Central memory CD8-positive, alpha-beta T cell (primary cell): Measurements from ENCODE around the gene POGK.
A peak's percentile ranks its signal among the peaks of the same experiment; 100 is the strongest.
"Not testable (repeated sequence)": the region's sequence is repeated elsewhere in the genome, so short reads cannot be mapped to it uniquely, and the experiment has no call there.

Experiments used
- ATAC-seq: fragments of 150-1000 bp; cut with Tn5 transposase; replicated peaks from 2 replicates; pipeline ENCODE4 v1.10.0; 2022; ENCODE audit warnings: mild to moderate bottlenecking, moderate FRiP score, moderate number of reproducible peaks; ENCODE audit not compliant: poor library complexity, severe bottlenecking; ENCODE audit errors: extremely low read depth
- DNase-seq, 2 donors: peaks; one replicate each; pipeline ENCODE4 v3.0.0; 2021; ENCODE audit warnings: low spot score in 2 of 2
- H3K27ac Mint-ChIP-seq: one replicate; pipeline ENCODE4 v1.8.0; 2022; ENCODE audit warnings: low read depth, mild to moderate bottlenecking, moderate library complexity, mixed read lengths
- H3K27me3 Mint-ChIP-seq: one replicate; pipeline ENCODE4 v1.8.0; 2022; ENCODE audit warnings: mixed read lengths
- H3K36me3 Mint-ChIP-seq: one replicate; pipeline ENCODE4 v1.8.0; 2022; ENCODE audit warnings: mild to moderate bottlenecking, moderate library complexity, mixed read lengths; ENCODE audit not compliant: insufficient read depth
- H3K4me1 Mint-ChIP-seq: one replicate; pipeline ENCODE4 v1.8.0; 2022; ENCODE audit warnings: mixed read lengths
- H3K4me3 Mint-ChIP-seq: one replicate; pipeline ENCODE4 v1.8.0; 2022; ENCODE audit warnings: mild to moderate bottlenecking, moderate library complexity, mixed read lengths
- H3K9me3 Mint-ChIP-seq: one replicate; pipeline ENCODE4 v1.8.0; 2022; ENCODE audit warnings: mixed read lengths

Gene POGK, protein sequence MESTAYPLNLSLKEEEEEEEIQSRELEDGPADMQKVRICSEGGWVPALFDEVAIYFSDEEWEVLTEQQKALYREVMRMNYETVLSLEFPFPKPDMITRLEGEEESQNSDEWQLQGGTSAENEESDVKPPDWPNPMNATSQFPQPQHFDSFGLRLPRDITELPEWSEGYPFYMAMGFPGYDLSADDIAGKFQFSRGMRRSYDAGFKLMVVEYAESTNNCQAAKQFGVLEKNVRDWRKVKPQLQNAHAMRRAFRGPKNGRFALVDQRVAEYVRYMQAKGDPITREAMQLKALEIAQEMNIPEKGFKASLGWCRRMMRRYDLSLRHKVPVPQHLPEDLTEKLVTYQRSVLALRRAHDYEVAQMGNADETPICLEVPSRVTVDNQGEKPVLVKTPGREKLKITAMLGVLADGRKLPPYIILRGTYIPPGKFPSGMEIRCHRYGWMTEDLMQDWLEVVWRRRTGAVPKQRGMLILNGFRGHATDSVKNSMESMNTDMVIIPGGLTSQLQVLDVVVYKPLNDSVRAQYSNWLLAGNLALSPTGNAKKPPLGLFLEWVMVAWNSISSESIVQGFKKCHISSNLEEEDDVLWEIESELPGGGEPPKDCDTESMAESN

DNA sequence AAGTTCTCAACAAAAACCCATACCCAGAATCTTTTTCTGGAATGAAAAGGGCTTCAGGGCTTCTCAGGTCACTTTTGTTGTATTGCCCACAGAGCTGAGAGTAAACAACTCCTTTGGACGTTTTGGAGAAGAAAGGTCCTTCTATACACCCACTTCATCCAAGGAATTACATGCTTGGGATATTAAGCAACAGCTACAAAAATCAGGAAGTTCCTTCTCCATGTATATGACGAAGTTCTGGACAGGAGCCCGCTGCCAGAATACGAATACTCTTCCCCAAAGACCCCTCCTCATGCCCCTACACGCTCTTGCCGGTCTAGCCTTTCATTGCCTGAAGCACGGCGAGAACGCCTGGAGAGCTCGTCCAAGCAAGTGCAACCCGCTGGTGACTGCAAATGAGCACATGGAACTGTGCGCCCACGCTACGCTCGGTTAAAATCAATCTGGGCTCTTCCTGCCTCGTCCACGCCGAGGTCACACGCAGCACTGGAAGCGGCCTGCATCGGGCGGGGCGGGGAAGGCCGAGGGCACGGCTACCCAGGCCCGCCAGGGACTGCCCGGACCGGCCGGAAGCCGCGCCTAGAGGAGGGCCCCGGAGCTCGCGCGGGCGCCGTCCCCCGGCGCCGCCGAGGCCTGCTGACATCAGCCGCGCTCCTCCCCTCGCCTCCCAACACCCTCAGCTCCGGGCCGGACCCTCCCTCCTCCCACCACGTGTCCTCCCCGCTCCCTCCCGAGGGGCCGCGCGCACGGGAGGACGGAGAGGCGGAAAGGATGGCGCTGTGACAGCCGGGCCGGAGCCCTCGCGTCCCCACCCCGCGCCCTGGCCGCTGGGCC is at the start of gene POGK:
POGK (plus strand) TSS at position 710 of the 834 bp plus-strand sequence. CDS start 1,482 bp downstream, outside the sequence.
- Mint-ChIP-seq H3K4me3 (peak within 1 kb of the TSS; percentile 85), H3K9me3 (no peaks in the 10 kb centered on the region), H3K36me3 (peaks cover 21% of the 10 kb centered on the region), H3K27ac (peak within 1 kb of the TSS; percentile 81), H3K27me3 (no peaks in the 10 kb centered on the region), H3K4me1 (peaks cover 44% of the 10 kb centered on the region)
- DNase-seq, result peak; percentile 51 to 64
- ATAC-seq, result peak; percentile 91

DNA sequence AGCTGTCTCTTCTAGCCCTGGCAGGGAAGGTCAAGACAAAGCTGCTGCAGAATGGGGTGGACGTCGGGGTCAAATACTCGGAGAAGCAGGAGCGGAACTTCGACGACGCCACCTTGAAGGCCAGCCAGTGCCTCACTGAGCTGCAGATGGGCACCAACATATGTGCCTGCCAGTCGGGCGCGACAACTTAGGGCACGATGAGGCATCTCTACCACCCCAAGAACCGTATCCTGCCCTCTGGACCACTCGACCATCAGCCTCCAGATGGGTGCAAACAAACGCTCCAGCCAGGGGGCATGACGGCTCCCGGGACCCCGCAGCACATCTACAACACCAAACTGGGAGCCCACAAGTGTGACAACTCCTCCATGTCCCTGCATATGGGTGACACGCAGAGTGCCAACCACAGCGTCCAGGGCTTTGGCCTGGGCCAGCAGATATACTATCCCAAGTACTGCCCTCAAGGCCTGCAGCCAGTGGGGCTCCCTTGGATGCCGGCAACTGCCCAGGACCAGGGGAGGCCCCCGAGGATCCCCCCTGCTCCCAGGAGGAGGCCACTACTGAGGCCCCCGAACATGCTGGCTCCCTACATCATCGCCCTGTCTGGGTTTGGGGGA is 42.5 kb upstream of the POGK start:
- Mint-ChIP-seq H3K27me3 (peaks cover 63% of the 10 kb centered on the region), H3K9me3 (no peaks in the 10 kb centered on the region)
- no peak for ATAC-seq

DNA sequence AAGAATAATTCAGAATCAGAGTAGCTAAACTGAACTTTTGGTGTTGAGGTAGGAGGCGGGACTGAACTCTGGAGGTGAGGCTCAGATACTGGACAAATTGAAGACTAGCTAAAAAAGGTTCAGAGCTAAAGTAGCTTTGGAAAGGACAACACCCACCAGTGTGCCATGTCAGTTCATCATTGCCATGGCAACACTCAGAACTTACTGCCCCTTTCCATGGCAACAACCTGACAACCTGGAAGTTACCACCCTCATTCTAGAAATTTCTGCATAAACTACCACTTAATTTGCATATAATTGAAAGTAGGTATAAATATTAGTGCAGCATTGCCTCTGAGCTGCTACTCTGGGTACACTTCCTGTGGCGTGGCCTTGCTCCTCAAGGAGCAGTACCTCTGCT is 30.3 kb upstream of the POGK start:
- H3K4me1 Mint-ChIP-seq, result no peaks in the 10 kb centered on the region
- peaks cover 38% of the 10 kb centered on the region for H3K27me3 Mint-ChIP-seq
- DNase-seq (no peak), ATAC-seq (no peak)
- H3K27ac Mint-ChIP-seq, result no peak overlapping the region
- no peaks in the 10 kb centered on the region for H3K36me3 Mint-ChIP-seq
- no peak overlapping the region for H3K4me3 Mint-ChIP-seq
- no peaks in the 10 kb centered on the region for H3K9me3 Mint-ChIP-seq

More for the DNA sequence above, 42.5 kb upstream of the POGK start:
- no peaks in the 10 kb centered on the region for H3K36me3 Mint-ChIP-seq
- no peak overlapping the region for H3K4me3 Mint-ChIP-seq
- H3K4me1 Mint-ChIP-seq, result no peaks in the 10 kb centered on the region
- no peak overlapping the region for H3K27ac Mint-ChIP-seq
- no peak for DNase-seq

DNA sequence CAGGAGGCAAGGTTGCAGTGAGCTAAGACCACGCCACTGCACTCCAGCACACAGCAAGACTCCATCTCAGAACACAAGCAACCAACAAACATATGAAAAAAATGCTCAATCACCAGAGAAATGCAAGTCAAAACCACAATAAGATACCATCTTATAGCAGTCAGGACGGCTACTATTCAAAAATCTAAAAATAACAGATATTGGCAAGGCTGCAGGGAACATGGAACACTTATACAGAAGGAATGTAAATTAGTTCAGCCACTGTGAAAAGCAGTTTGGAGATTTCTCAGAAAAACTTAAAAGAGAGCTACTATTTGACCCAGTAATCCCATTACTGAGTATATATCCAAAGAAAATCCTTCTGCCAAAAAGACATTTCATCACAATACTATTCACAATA is 27.6 kb upstream of the POGK start:
- no peaks in the 10 kb centered on the region for H3K4me1 Mint-ChIP-seq
- no peaks in the 10 kb centered on the region for H3K9me3 Mint-ChIP-seq
- peaks cover 56% of the 10 kb centered on the region for H3K27me3 Mint-ChIP-seq
- H3K36me3 Mint-ChIP-seq, result no peaks in the 10 kb centered on the region
- DNase-seq, result no peak
- no peak overlapping the region for H3K27ac Mint-ChIP-seq
- no peak for ATAC-seq
- H3K4me3 Mint-ChIP-seq, result no peak overlapping the region

DNA sequence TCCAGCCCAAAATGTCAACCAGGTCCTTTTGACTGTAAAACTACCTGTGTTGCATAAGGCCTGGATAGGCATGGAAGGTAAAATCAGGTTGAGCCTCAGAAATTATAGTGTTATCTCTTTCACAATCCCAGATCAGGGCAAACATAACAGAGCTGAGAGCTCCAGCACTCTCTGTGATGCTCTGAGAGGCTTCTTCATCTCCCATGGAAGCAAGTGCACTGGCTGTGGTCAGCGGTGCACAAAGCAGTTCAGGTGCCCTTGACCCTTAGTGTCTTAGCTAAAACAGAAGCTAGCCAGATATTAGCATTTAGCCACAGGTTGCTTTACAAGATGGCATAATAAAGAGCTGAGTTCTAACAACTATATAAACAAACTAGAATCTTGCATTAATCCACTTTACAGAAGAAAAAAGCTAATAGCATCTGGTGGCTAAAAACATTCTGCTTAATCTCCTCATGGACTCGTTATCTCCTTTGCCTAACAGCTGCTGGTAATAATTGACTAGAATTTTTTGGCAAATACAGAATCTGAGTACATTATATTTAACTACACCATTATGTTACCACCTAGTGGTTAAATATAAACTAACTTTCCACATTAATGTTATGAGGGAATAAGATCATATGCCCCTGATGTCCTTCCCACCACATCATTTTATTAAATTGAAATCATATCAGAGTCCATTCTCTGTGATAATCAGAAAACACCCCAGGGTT is 25.6 kb upstream of the POGK start:
- Mint-ChIP-seq H3K27ac (no peak overlapping the region), H3K36me3 (no peaks in the 10 kb centered on the region), H3K4me3 (no peak overlapping the region), H3K4me1 (no peaks in the 10 kb centered on the region), H3K9me3 (no peaks in the 10 kb centered on the region), H3K27me3 (peaks cover 56% of the 10 kb centered on the region)
- ATAC-seq (no peak), DNase-seq (no peak)

DNA sequence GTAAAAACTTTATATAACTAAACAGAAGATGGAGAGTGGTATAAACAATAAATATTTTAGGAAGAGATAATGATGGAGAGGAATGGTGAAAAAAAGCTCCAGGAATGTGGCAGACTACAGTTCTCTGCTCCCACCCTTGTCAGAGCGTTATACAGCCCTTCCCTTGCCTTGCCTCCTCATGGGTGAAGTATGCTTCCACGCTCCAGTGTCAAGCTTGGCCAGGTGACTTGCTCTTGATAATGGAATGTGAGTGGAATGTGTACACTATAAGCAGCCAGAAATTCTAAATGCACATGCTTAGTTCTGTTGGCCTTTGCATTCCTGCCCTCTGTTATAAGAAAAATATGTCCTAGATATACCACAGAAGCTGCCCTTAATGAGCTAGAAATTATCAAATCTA is 24.7 kb upstream of the POGK start:
- no peaks in the 10 kb centered on the region for H3K36me3 Mint-ChIP-seq
- H3K27ac Mint-ChIP-seq, result no peak overlapping the region
- DNase-seq (no peak), ATAC-seq (no peak)
- peaks cover 56% of the 10 kb centered on the region for H3K27me3 Mint-ChIP-seq
- no peaks in the 10 kb centered on the region for H3K4me1 Mint-ChIP-seq
- no peak overlapping the region for H3K4me3 Mint-ChIP-seq
- H3K9me3 Mint-ChIP-seq, result no peaks in the 10 kb centered on the region

DNA sequence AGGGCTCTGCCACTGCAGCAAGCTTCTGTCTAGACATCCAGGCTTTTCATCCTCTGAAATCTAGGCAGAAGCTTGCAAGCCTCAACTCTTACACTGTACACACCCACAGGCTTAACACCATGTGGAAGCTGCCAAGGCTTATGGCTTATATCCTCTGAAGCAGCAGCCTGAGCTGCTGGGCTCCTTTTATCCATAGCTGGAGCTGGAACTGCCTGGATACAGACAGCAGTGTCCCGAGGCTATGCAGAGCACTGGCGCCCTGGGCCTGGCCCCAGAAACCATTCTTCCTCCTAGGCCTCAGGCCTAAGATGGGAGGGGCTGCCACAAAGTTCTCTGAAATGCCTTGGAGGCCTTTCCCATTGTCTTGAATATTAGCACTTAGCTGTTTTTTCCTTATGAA is 19.3 kb upstream of the POGK start:
- Mint-ChIP-seq H3K4me1 (no peaks in the 10 kb centered on the region), H3K9me3 (peaks cover 6% of the 10 kb centered on the region), H3K4me3 (no peak overlapping the region), H3K27ac (no peak overlapping the region), H3K36me3 (no peaks in the 10 kb centered on the region), H3K27me3 (peaks cover 7% of the 10 kb centered on the region)
- DNase-seq (no peak), ATAC-seq (no peak)

DNA sequence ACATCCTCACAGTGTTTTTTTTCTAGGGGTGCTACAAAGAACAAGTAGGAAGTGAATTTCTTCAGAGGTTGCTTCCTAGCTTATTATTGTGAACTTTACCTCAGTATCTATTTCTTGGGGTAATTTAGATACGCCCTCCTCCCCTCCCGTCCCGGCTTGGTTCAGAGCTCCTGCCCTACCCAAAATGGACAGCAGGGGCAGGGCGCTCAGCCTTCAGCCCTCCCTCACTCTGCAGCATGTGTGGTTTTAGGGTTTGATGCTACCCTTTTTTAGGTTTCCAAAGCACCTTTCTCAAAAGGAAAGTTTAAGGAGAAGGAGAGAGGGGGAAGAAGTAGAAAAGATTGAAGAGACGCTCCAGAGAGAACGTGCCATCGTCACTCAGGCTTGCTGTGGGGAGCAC is 16.9 kb upstream of the POGK start:
- Mint-ChIP-seq H3K36me3 (no peaks in the 10 kb centered on the region), H3K9me3 (peaks cover 6% of the 10 kb centered on the region), H3K27ac (no peak overlapping the region), H3K4me3 (no peak overlapping the region), H3K27me3 (peaks cover 6% of the 10 kb centered on the region), H3K4me1 (no peaks in the 10 kb centered on the region)
- DNase-seq (no peak), ATAC-seq (no peak)

DNA sequence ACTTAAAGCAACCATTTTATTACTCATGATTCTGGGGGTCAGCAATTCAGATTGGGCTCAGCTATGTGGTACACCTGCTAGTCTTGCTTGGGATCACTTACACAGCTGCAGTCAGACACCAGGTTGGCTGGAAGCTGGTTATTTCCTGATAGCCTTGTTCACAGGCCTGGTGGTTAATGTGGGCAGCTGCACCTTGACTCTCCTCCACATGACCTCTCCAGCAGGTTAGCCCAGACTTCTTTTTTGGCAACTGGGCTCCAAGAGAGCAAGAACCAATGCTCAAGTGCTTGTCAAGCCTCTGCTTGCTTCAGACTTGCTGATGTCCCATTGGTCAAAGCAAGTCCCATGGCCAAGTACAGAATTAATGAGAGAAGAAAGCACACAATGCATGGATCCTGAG is 11.8 kb upstream of the POGK start:
- Mint-ChIP-seq H3K9me3 (peaks cover 6% of the 10 kb centered on the region), H3K27me3 (peaks cover 20% of the 10 kb centered on the region), H3K4me3 (no peak overlapping the region), H3K36me3 (no peaks in the 10 kb centered on the region), H3K4me1 (no peaks in the 10 kb centered on the region), H3K27ac (no peak overlapping the region)
- no peak for DNase-seq
- ATAC-seq, result no peak

DNA sequence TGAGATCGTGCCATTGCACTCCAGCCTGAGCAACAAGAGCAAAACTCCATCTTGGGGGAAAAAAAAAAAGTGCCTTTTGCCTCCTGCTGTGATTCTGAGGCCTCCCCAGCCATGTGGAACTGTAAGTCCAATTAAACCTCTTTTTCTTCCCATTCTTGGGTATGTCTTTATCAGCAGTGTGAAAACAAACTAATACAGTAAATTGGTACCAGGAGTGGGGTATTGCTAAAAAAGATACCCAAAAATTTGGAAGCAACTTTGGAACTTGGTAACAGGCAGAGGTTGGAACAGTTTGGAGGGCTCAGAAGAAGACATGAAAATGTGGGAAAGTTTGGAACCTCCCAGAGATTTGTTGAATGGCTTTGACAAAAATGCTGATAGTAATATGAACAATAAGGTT is 9.5 kb upstream of the POGK start:
- not testable (repeated sequence) for DNase-seq, H3K36me3 Mint-ChIP-seq, H3K4me3 Mint-ChIP-seq, H3K9me3 Mint-ChIP-seq, ATAC-seq, H3K4me1 Mint-ChIP-seq, H3K27ac Mint-ChIP-seq
- H3K27me3 Mint-ChIP-seq, result peaks cover 25% of the 10 kb centered on the region

DNA sequence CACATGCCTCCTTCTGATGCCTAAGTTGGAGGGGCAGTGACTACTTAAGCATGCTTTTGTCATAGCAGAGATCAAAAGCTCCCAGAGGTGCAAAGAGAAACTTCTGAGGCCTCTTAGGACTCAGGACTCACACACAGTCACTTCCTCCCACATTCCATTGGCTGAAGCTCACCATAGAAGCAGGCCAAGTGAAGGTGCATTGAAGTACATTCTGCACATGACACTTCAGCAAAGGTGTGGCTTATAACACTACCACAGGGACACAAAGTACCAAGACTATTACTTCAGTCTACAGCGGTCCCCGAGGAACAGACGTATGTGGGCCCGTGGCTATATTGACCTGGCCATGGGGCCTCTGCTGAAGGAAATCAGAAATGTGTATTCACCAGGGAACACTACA is 2.5 kb upstream of the POGK start:
- Mint-ChIP-seq H3K27ac (no peak overlapping the region), H3K36me3 (peaks cover 10% of the 10 kb centered on the region), H3K4me3 (no peak overlapping the region), H3K4me1 (peaks cover 25% of the 10 kb centered on the region), H3K27me3 (peaks cover 13% of the 10 kb centered on the region), H3K9me3 (no peaks in the 10 kb centered on the region)
- ATAC-seq, result no peak
- DNase-seq, result no peak
